H54 (cell line): ENCODE measurements around the gene STXBP5L.
"Not testable (repeated sequence)": the region's sequence is repeated elsewhere in the genome, so short reads cannot be mapped to it uniquely, and the experiment has no call there.

Experiments used
- DNase-seq: peaks from one replicate; pipeline ENCODE4 v3.0.0; 2011; ENCODE audit warnings: low spot score, mixed read lengths; ENCODE audit not compliant: insufficient read length
- FAIRE-seq: peaks from 3 replicates; lab custom pipeline; 2011; peaks lifted over from hg19 to GRCh38; lab: Jason Lieb, UNC
- POLR2A ChIP-seq: IDR thresholded peaks from 2 replicates; pipeline ENCODE4 v1.6.1; 2011; ENCODE audit warnings: low read depth, mild to moderate bottlenecking, low read length

Gene STXBP5L

DNA sequence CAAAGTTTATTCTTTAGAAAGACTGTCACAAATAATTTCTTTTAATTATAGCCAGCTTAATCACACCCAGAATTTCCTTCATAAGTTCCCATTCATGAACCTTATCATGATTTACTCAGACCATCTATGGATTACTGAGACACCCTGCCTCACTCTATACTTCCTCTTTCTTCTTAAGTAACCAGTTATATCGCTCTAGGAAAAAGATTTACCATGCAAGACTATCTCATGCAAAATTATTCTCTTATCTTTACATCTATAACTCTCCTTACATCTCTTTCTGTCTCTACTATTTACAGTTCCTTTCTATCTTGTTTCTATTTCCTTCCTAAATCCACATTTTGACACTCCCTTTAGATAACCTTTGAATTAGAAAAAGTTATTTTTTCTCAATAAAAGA is 321.0 kb downstream of the STXBP5L start:
- no peak for TF ChIP-seq POLR2A
- FAIRE-seq (no peak), DNase-seq (no peak)

DNA sequence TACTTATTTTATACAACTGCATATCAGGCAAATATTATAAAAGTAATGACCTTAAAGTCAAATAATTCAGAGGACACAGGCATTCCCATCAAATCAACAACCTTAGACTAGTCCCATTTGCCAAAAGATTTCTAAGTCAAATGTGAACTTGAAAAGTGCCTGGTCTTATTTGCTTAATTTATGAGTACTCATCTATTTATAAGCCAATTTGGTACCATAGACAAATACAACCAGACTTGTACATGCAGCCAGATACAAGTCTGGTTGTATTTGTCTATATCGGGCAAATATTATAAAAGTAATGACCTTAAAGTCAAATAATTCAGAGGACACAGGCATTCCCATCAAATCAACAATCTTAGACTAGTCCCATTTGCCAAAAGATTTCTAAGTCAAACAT is 322.2 kb downstream of the STXBP5L start:
- FAIRE-seq, DNase-seq: not testable (repeated sequence)

DNA sequence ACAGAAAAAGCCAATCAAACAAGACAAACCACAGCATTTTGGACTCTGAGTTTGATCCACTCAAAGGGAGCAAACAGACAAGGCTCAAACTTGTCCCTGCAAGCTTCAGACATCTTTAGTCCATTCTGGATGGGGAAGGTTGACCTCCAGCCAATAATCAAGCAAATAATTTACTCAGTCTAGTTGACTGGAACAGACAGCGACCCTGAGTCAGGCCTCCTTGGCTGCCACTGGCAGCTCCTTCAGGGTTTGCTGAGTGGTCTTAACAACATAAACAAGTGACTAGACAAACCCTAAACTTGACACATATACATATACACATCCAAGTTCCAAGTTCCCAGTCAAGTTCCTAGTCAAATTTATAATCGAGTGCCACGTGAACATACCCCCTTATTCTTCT is 323.9 kb downstream of the STXBP5L start:
- no peak for FAIRE-seq
- no peak for TF ChIP-seq POLR2A
- no peak for DNase-seq

DNA sequence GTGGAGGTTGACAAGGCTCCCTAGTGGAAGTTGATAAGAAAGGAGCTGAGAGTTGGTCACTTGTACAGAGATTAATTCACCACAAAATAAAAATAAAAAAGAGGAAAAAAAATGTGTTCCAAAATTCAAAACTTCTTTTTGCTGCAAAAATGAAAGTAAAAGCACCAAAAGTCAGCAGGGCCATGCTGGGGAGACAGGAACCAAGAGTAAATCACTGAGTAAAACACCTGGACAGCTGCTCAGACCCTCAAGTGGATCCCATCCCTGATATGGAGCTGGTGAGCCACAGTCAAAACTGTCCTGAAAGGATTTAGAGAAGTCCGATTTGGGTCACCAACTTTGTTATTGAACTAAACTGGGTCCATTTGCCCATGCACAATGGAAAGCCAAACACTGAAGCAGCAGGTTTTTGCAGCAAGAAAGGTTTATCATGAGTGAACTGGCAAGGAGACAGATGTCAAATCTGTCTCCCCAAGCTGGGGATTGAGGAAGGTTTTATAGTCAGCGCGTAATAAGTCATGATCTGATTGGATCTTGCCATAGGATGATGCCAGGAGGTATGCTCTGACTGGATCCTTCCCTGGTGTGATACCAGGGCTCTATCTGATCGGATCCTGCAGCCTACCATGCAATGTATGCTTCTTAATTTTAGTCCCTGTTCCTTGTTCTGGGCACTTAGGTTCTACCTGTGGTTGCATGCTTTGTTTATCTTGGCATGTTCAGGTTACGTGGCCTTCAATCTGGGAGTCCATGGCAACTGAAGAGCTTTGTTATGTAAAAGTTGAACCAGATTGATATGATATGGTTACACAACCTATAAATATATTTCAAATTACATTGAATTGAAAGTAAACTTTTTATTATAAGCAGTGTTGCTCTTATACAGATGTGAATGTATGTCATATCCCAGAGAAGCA is 324.6 kb downstream of the STXBP5L start:
- FAIRE-seq (no peak), DNase-seq (no peak)
- no peak for TF ChIP-seq POLR2A

DNA sequence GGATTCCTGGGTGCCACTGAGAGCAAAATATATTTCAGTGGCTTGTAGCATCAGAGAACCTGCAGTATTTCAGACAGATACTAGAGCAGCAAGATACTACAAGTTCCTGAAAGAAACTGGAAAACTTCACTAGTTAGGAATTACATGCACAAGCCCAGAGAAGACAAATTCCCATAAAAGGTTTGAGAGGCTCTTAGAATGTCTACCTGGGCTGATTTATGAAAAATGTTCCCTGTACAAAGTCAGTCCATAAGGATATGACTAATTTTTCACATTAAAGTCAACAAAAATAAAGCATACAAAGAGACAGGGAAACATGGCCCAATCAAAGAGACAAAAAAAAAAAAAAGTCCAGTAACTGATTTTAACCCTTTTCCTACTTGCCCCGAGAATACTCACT is 335.2 kb downstream of the STXBP5L start:
- DNase-seq (no peak), FAIRE-seq (no peak)
- no peak for TF ChIP-seq POLR2A

DNA sequence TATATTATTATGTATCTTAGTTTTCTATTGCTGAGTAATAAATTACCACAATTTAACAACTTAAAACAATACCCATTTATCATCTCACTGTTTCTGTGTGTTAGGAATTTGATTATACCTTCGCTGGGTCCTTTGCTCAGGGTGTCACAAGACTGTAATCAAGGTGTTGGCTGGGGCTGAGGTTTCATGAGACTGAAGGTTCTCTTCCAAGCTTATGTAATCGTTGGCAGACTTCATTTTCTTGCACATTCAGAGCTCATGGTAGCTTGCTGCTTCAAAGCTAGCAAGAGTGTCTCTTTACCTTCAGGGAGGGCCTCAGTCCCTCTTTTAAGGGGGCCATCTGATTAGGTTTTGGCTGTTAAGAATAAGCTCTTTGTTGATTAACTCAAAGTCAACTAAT is 344.7 kb downstream of the STXBP5L start:
- DNase-seq (no peak), FAIRE-seq (no peak)
- TF ChIP-seq POLR2A: no peak

DNA sequence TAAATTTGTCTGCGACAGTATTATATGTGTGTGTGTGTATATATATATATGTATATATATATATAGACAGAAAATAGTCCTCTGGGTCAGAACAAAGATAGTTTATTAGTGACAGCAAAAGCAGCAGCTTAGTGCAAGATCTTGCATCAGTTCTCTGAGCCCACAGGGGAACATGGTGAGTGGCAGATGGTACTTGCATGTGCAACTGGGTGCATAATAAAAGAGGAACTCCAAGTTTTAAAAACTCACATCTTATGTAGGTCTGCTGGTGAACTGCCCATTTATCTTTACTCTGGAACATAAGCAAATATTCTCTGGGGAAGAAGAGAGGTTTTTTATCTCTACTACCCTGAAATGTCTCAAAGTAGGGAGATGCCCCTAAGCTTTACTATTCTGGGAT is 361.4 kb downstream of the STXBP5L start:
- FAIRE-seq: no peak
- no peak for DNase-seq
- no peak for TF ChIP-seq POLR2A

DNA sequence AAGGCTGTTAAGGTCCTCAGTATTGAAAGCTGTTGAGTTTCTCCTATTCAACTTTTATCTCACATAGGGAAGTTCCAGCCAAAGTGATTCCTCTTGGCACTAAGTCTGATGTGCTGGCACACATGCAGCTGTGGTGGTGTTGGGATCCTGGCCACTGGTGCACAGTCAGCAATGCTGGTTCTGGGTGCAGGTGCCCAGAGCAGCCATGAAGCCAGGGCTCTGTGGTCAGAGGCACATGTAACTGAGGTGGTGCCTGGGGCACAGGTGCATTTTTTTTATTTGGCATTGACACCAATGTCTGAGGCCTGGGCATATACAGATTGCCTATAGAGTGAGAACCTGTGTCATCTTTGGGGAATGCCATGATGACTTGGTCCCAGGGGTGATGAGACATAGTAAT is 366.4 kb downstream of the STXBP5L start:
- no peak for TF ChIP-seq POLR2A
- DNase-seq: no peak
- FAIRE-seq: no peak

DNA sequence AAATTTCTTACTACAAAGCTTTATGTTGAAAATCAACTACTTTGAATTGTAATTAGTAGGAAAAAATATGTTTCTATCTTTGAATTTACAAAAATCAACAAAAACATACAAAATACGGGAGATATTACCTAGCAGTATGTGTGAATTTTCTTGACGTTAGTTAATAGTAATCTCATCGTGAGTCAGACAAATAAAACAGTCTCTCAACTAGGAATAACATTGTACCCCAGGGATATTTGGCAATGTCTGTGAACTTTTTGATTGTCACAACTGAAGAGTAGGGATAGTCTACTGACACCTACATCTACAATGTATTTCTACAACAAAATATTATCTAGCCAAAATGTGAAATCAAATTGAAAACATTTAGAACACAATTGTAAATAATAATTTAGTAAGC is 387.4 kb downstream of the STXBP5L start:
- TF ChIP-seq POLR2A: no peak
- FAIRE-seq (no peak), DNase-seq (no peak)

DNA sequence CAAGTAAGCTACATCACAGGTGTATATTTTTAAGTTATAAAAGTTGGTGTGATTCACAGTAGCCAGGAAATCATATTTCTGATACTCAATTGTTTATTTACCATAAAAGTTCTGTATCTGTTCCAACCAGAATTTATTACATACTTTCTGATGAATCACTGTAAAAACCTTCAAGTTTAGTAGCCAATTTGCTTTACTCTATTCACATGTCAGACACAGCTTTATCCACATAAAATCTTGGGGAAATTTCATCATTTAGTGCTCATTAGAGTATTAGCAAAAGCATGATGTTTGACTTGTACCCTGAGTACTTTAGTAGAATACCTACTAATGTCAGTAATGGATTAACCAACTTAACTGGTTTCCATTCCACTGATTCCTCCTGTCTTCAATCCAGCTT is 388.0 kb downstream of the STXBP5L start:
- FAIRE-seq: no peak
- no peak for DNase-seq
- TF ChIP-seq POLR2A: no peak

DNA sequence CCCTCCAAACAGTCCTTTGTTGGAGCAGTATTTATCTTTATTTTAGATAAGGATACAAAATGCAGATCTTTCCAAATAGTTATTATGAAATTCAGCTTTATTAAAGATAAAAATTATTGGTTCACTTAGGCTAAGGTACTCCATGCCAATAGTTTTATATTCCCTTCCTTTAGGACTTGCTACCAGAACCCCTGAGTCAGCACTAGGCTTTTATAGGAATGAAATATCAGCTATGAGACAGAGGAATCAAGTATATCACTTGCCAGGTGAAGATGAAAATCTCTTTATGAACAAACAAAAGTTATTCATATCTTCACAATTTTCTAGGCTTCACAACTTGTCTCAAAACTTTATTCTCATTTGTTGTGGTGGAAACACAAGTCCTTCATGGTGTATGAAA is 416.3 kb downstream of the STXBP5L start:
- TF ChIP-seq POLR2A: no peak
- FAIRE-seq (no peak), DNase-seq (no peak)

DNA sequence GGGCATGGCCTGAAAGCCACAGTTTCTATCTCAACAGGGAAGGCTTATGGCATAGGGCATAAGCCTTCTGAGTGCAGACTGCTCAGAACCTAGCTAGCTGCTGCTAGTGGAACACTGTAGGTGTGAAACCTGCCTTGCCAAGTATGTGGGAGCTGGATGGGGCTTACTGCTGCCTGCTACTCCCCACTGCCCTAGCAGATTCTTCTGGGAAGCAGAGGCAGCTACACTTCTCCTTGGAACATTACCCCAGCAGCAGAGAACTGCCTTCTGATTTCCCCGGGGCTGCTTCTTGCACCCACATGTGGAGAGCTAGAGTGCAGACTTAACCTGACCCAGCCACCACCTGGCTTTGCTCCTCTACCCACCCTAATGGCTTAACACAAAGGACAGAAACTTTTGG is 422.1 kb downstream of the STXBP5L start:
- FAIRE-seq (no peak), DNase-seq (no peak)
- TF ChIP-seq POLR2A: no peak

DNA sequence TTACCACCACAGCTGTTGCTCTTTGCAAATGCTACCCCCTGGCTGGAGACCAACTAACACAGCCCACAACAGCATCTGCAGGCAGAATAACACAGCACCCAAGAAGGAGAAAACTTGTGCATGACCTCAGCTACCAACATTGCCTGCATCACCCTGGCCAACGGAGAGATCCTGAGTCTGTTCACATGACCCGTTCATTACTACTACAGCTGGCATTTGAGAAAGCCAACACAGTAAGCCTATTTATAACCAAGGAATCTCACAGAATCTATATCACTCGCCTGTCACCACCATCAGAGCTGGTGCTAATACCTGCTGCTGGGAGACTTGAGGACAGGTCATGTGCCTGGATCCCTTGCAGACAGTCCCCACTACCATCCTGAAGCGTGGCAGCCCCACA is 422.6 kb downstream of the STXBP5L start:
- no peak for DNase-seq
- no peak for TF ChIP-seq POLR2A
- no peak for FAIRE-seq

DNA sequence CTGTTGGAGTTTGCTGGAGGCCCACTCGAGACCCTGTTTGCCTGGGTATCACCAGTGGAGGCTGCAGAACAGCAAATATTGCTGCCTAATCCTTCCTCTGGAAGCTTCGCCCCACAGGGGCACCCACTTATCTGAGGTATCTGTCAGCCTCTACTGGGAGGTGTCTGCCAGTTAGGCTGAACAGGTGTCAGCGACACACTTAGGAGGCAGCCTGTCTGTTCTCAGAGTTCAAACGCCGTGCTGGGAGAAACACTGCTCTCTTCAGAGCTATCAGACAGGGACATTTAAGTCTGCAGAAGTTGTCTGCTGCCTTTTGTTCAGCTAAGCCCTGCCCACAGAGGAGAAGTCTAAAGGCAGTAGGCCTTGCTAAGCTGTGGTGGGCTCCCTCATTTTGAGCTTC is 448.0 kb downstream of the STXBP5L start:
- not testable (repeated sequence) for FAIRE-seq, DNase-seq

DNA sequence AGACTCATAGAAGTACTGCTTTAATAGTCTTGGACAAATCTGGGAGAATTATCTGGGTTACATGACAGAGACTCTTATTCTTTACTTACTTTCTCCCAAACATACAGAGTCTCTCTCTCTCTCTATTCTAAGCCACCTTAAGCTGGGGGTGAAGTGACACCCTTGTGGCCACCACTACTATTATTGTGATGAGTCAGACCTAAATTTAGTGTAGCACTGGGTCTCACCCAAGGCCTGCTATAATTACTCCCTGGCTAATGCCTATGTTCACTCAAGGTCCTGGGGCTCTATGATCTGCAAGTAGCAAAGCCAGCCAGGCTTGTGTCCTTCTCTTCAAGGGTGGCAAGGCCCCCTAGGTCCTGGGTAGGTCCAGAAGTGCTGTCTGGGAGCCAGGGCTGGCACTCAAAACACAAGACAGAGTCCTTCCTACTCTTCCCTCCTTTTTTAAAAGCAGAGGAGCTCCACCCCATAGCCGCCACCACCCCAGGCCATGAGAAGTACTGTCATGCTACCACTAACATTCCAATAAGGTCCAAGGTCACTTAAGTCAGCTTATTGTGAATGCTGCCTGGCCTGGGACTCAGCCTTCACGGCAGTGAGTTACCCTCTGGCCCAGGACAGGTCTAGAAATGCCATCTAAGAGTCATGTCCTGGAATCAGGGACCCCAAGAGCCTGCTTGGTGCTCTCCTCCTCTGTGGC is 454.2 kb downstream of the STXBP5L start:
- FAIRE-seq (no peak), DNase-seq (no peak)
- TF ChIP-seq POLR2A: no peak

DNA sequence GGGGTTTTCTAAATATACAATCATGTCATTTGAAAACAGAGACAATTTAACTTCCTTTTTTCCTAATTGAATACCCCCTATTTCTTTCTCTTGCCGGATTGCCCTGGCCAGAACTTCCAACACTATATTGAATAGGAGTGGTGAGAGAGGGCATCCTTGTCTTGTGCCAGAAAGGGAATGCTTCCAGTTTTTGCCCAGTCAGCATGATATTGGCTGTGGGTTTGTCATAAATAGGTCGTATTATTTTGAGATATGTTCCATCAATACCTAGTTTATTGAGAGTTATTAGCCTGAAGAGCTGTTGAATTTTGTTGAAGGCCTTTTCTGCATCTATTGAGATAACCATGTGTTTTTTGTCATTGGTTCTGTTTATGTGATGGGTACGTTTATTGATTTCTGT is 480.3 kb downstream of the STXBP5L start:
- not testable (repeated sequence) for DNase-seq, FAIRE-seq

DNA sequence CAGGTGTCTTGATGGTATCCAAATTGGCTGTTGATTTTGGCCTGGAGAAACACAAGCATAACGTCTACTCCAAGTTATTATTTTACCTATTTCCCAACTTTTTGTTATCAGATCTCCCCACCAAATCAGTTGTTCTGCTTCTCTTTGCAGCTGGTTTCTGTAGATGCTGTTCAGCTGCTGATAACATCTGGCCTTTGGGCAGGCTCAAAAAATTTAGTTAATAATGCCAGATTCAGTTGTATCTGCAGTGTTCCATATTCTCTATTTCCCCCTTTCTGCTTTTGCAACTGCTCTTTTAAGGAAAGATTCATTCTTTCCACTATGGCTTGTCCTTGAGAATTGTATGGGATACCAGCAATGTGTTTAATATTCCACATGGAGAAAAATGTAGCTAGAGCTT is 488.0 kb downstream of the STXBP5L start:
- not testable (repeated sequence) for DNase-seq, FAIRE-seq

DNA sequence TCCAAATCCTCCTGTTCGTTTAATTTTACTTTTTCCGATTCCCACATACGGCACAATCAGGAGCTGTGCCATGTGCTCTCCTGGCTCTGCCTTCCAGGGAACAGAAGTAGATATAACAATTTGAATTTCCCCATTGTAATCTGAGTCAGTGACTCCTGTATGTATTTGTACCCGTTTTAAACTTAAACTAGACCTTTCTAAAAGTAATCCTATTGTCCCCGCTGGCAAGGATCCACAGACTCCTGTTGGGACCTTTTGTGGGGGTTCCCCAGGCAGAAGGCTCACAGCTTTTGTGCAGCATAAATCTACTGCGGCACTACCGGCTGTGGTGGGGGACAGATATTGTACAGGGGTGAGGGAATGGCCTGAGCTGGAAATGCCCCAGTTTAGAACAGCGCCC is 490.0 kb downstream of the STXBP5L start:
- DNase-seq, FAIRE-seq: not testable (repeated sequence)
